CD4-positive, alpha-beta T cell treated with Interleukin-15 for 4 hours (primary cell): ENCODE results near the gene BANP.
"Not testable (repeated sequence)": the region's sequence is repeated elsewhere in the genome, so short reads cannot be mapped to it uniquely, and the experiment has no call there.

ENCODE experiments used
- DNase-seq: peaks from one replicate; pipeline ENCODE4 v3.0.0-alpha.2; 2020; ENCODE audit warnings: low spot score

The BANP gene

DNA sequence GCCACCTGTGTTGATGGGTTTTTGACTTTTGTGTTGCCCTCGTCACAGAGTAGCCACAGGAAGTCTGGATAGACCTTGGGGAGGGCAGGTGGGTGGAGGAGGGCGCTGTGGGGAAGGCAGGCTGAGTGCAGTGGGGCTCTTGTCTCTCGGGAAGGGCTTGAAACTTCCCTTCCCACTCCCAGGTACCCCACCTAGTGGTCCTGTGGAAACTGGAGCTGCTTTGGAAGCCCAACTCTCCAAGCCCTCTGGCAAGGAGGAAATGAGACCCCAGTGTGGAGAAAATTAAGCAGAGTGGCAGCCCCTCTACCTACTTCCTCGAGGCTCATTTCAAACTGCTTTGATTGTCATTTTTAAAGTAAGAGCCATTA, 24.1 kb upstream of the BANP start:
- DNase-seq = no peak

DNA sequence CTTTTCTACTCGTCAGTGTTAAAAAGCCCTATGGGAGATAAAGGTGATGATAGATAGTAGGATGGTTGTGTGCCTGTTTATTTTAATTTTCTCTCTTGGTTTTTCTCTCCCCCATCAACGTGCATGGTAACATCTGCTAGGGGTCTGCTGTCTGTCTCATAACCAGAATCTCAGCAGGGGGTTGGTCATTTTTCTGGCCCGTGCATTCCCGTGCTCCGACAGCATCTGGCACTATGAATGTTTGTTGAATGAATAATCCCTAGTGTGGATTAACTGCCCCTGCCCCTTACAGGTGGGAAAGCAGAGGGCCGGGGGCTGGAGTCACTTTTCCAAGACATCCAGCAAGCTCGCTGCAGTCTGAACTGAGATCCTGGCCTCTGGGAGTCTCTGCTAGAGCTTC, 21.2 kb upstream of the BANP start:
- DNase-seq = no peak

DNA sequence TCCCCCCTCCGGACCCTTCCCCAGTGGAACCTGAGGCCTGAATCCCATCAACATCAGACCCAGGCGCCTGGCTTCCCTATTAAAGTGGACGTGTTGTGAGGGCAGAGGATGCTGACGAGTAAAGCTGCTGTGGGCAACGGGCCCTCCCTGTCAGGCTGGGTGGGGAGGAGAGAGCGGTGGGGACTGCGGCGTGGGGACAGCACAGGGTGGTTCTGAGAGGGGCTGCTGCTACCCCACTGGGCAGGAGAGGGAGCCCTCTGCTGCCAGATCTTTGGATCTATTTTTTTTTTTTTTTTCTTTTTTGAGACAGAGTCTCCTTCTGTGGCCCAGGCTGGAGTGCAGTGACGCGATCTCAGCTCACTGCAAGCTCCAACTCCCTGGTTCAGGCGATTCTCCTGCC, 20.8 kb upstream of the BANP start:
- DNase-seq = no peak

DNA sequence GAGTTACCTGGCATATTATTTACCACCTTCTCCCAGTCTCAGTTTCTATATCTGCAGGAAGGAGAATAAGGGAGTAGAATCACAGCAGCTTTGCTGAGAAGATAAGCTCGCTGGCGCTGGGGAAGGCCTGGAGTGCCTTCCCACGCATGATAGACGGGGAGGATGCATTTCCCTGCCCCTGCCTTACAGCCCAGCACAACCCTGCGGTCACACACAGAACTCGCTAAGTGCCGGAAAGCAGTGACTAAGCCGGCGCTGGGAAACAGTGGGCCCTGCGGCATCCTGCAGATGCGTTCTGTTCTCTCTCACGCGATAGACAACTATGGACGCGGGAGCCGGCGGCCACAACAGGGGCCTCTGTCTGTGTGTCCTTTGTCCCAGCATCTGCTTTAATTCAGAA, 19.7 kb upstream of the BANP start:
- no peak for DNase-seq

DNA sequence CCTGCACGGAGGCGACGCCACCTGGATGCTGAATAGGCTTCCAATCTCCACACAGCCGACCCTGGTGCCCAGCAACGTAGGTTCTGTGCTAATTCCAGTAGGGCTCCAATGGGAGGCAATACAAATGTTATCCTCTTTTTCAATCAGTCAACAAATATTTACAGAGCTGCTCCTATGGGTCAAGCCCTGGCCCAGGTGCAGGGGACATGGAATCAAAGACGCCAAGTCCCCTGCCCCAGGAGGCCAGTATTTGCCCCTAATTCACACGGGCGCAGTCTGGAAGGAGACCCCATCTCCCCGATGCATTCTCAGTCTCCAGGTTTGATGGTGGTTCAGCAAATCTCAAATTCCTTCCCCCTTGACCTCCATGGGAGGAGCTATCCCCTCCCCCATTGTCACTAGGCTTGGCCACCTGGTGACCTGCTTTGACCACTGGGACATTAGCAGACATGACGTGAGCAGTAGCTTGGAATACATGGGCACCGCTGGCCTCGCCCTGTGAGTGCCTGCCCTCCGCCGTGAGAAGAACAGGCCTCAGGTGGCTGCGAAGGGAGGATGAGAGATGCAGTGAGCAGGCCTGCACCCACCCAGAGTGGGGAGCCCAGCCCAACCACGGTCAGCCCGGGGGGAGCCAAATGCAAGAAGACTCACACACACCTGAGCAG, 18.6 kb upstream of the BANP start:
- not testable (repeated sequence) for DNase-seq

DNA sequence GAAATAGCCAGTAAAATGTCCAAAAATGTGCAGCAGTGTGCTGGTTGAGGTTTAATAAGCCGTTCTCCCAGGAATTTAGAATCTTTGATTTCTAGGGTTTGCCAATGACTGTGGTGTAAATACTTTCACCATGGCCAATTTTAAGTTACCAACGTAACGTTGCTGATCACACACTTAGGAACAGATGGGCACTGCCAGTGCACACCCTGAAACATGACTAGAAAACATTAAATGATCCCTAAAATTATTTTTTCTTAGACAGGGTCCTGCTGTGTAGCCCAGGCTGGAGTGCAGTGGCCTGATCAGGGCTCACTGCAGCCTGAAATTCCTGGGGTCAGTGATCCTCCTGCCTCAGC, 18.1 kb upstream of the BANP start:
- no peak for DNase-seq

DNA sequence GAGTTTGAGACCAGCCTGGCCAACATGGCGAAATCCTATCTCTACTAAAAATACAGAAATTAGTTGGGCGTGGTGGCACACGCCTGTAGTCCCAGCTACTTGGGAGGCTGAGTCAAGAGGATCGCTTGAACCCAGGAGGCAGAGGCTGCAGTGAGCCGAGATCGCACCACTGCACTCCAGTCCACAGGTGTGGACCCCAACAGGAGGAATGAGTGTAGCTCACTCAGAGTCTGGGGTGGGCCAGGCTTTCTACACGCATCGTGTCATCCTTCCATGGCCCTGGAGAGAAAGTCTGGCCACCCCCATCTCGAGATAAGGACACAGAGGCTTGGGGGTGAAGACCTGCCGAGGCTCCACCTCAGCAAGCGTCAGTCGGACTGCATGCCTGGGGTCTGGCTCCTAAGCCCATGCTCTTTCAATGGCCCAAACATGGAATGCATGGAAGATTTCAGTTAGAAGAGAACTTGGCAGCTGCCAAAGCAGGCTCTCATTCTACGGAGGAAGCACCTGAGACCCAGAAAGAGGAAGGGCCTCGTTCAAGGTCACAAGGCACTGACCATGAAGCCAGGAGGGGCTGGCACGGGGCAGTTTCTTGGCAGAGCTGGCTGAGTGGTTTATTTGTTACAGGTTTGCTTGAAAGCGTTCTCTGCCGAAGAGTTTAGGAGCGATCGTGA, 16.3 kb upstream of the BANP start:
- not testable (repeated sequence) for DNase-seq

DNA sequence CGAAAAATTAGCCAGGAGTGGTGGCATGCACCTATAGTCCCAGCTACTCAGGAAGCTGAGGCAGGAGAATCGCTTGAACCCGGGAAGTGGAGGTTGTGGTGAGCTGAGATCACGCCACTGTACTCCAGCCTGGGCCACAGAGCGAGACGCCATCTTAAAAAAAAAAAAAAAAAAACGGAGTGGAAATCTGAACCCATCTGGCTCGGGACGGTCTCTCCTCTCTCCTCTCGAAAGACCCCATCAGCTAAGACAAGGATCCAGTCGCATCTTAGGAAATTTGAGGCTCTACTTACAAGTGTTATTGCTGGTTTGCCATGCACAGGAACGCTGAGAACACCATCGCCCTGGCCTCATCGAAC, 15.2 kb upstream of the BANP start:
- not testable (repeated sequence) for DNase-seq

DNA sequence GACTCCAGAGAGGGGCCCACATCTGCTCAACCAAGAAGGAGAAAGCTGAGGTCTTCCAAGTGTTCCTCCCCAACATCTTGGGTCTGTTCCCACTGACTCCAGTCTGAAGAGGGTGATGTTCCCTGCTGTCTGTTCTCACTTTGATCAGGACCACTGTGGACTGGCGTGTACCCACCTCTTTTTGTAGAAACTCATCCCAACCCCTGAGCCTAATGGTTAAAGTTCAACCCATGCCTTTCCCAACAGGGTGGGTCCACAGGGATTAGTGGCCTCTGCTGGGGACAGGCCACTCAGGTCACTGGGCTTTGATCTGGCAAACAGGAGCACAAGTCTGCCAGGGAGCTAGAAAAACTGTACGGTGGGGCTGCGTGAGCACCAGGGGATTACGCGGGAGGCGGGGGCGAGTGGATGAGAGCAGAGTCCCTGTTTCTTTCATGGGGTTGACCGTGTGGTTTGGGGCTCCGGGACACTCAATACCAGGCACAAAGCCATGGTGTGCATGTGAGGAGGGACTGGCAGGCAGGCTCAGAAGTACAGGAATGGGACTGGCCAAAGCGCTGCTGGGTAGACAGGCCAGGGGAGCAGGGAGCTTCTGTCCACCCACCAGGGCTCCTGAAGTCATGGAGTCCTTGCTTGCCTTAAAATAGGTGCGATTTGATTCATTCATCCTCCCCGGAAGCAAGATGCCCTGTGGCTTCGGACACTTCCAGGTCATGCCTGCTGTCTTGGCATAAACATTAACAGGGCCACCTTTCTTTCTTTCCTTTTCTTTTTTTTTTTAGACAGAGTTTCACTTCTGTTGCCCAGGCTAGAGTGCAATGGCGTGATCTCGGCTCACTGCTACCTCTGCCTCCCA, 14.6 kb upstream of the BANP start, which contains the start of gene CA5A:
Gene CA5A (minus strand): TSS at position 155 of the 856 bp plus-strand sequence. CDS start 79 bp downstream, at position 76.
- no peak for DNase-seq

DNA sequence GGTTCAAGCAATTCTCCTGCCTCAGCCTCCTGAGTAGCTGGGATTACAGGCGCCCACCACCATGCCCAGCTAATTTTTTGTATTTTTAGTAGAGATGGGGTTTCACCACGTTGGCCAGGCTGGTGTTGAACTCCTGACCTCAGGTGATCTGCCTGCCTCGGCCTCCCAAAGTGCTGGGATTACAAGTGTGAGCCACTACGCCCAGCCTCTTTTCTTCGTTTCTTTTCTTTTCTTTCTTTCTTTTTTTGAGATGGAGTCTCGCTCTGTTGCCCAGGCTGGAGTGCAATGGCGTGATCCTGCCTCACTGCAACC, 14.0 kb upstream of the BANP start:
- not testable (repeated sequence) for DNase-seq

DNA sequence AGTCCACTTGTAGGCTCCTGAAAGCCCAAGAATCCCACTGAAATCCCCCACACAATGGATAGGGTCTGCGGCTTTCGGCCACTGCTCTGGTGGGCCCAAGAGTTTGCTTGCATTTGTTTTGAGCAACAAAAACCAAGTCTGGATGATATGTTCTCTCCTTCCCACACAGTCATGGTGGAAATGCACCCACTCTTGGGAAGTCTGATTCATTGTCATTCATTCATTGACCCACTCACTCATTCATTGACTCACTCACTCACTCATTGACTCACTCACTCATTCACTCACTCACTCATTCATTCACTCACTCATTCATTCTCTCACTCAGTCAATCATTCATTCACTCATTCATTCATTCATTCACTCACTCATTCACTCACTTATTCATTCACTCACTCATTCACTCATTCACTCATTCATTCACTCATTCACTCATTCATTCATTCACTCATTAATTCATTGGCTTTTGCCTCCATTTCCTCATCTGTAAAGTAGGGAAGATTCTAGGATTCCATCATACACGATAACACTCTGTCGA, 12.8 kb upstream of the BANP start:
- DNase-seq = no peak

DNA sequence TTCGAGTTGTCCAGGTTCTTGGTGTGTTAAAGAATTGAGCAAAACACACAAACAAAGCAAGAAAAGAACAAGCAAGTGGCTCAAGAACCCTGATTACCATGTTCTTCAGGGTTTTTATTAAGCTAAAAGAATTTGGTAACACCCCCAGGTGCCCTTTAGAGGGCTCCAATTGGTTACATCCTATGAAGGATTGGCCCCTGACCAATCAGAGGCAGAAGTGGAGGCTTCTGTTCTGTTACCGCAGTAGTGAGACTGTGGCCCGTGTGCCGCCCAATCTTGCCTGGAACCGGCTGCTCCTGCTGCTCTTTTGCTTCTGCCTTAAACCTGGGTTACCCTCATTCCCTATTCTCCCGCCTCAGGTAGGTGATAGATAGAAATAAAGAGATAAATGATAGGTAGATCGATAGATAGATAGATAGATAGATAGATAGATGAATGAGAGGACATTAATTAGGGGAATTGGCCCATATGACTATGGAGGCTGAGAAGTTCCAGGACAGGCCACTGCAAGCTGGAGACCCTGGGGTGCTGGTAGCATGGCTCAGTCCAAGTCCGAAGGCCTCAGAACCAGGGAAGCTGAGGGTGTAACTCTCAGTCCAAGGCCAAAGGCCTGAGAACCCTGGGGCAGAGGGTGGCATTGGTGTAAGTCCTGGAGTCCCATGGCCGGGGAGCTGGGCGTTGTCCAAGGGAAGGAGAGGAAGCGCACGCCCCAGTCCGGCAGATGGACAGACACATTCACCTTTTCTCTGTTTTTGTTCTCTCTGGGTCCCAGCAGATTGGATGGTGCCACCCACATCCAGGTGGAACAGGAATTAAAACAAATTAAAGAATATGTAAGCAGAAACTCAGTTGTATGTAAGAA, 11.4 kb upstream of the BANP start:
- no peak for DNase-seq

DNA sequence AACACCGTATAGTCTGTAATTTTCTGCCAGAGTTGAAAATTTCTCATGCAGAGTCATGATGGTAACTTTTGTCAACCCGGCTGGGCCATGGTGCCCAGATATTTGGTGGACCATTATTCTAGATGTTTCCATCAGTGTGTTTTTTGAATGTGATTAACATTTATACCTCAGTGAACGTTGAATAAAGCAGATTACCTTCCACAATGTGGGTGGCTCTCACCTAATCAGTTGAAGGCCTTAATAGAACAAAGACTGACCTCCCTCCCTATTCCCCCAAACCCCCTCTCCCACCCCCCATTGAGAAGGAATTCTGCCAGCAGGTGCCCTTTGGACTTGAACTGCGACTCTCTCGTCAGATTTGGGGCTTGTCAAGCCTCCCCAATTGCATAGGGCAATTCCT, 8.6 kb upstream of the BANP start:
- DNase-seq = no peak

DNA sequence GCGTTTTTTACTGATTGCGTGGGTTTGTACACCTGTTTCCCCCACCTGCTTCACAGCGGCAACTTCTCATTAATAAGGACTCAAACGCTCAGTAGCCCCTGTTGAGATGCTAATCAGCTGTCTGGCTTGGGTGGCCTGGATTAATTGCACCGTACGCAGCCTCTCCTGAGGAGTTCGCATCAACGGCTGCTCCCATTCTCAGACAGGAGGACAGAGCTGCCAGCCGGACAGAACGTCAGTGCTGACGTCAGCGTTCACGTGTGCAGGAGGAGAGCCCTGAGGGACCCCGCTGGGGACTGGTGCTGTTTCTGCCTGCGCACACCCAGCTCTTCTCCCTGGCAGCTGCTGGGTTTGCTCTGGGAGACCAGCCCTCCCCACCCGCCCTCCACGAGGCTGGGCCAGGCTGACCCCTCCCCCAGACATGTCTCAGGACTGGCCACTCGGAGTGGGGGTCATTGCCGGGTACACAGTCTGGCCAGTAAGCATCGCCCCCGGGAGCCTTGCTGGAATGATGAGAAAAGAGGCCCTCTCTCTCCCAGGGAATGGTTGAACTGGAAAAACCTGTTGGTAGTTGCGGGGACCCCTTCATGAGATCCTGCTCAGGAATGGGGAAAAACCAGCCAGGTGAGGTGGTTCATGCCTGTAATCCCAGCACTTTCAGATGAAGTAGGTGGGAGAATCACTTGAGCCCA, 5.7 kb upstream of the BANP start:
- DNase-seq = no peak

DNA sequence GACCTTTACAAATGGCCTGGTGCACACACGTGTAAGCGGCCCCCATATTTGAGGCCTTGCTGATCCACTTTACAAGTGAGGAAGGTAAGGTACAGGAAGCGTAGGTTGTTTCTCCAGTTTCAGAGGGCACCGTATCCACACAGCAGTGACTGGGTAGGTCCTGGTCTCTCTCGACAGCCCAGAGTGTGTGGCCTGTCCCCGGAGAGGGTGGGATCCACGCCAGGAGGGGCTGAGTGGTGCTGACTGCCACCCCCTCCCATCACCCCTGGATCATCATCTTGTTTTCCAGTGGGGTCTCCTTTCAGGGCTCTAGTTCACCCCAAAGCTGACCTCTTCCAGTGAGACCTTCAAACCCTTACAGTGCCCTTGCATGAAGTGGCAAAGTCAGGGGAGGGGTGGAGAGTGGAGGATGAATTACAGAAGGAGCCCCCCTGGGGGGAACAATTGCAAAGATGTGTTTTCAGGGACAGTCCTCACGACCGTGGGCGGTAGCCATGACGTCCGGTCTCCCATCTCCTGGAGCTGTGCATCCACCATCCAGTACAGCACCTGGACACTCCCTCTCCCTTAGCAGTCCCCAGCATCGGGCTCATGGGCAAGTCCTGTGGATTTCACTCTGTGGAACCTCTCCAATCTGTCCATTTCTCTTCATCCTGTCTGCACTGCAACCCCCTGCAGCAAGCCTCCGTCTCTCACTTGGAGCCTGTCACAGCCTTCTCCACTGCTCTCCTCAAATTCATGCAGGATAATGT, 4.5 kb upstream of the BANP start:
- DNase-seq = no peak

DNA sequence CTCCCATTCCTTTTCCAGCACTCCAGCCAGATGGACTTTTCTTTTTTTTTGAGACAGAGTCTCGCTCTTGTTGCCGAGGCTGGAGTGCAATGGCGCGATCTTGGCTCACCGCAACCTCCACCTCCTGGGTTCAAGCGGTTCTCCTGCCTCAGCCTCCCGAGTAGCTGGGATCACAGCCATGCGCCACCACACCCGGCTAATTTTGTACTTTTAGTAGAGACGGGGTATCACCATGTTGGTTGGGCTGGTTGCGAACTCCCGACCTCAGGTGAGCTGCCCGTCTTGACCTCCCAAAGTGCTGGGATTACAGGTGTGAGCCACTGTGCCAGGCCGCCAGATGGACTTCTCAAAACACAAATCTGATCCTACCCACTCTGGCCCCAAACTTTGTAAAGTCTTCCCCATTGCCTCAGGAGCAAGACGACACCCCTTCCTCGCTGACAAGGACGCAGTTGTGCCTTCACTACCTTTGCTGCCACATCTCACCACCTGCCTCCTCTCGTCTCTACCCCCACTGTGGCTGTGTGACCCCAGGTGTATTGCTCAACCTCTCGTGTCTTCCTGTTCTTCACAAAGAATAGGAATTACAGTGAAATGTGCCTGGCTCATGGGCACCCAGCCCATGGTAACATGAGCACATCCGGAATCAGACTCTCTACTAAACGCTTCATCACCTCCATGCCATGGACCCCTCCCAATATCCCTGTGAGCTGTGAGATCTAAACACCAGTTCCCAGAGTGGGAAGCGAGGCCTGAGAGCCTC, 3.7 kb upstream of the BANP start:
- no peak for DNase-seq

DNA sequence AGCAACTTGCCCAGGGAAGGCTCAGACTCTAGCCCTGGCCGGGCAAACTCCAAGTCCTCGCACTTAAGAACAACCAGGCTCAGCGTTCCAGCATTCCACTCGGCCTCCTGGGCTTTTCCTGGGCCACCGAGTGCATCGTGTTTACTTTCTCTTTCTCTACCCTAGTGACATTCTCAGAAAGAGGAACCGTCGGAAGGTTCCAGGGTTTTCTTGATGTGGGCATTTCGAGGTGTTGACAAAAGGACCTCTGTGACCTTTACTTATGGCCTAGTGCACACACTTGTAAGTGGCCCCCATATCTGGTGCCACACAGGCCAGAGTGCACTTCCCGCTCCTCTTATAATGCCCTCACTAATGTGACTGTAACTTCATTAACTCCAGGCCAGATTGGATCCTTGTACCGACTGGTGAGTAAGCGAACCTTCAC, 3.1 kb upstream of the BANP start:
- no peak for DNase-seq

DNA sequence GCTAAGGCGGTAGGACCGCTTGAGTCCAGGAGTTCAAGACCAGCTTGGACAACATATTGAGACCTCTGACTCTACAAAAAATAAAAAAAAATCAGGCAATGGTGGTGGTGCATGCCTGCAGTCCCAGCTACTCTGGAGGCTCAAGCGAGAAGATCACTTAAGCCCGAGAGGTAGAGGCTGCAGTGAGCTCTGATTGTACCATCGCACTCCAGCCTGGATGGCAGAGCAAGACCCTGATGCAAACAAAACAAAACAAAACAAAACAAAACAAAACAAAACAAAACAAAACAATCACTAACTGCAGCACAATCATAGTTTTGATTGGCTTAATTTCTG, 2.5 kb upstream of the BANP start:
- no peak for DNase-seq

DNA sequence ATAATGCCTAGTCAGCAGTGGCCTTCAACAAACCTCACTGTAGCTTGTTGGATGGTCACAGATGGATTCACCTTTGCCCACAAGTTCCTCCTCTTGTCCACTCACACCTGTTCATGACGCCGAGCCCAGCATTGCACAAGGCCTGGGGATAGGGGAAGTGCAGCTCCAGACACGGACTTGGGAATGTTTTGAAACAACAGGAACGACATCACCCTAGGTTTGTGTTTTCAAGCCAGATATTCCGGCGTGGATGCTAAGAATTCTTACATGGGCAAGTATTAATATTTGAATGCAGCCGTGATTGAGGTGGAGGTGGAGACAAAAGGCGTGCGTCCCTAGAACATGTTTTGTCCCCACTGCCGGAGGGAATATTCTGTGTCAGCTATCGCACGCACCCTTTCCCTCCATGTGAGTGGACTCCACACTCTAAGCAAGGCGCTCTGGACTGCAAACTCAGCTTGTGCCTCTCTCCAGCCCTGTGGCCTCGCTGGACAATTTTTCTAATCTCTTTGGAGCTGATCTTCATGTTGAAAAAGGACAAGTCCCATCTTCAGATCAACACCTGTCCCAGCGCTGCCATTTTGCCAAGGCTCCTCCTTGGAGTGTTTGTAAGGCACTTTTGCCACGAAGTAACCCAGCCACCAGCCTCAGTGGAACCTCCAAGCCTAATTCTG, 2.0 kb upstream of the BANP start:
- no peak for DNase-seq
